Myocyte (in vitro differentiated cells): ENCODE data around the gene WDR64. TPM values are rescaled to one million over a fixed set of nuclear protein-coding genes. Genes with fewer than 3 reads are reported as not detected.
"Not testable (repeated sequence)": the region's sequence is repeated elsewhere in the genome, so short reads cannot be mapped to it uniquely, and the experiment has no call there.

Experiments
- DNase-seq: peaks from one replicate; pipeline ENCODE4 v3.0.0-alpha.2; 2012; ENCODE audit warnings: low read depth
- total RNA-seq: library from RNA; depleted of rRNA; stranded (reverse); fragments of >200 nt; gene quantifications from 2 replicates; pipeline ENCODE4 v1.2.3, GENCODE V29; 2014

Gene WDR64
- total RNA-seq, 1 donor from 2014 or later, result not detected

DNA sequence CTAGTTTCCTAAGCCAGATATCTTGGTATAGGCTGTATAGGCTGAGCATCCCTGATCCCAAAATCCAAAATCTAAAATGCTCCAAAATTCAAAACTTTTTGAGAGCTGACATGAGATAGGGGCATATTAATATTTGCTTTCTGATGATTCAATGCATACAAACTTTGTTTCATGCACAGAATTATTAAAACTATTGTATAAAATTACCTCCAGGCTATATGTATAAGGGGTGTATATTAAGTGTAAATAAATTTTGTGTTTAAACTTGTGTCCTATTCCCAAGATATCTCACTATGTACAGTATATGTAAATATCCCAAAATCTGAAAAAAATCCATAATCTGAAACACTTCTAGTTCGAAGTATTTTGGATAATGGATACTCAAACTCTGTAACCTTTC, 2.6 kb downstream of the WDR64 start:
- DNase-seq, result no peak

- no peak for DNase-seq
Measured at GRCh38 chr1:241658081-241658793, 6.2 kb downstream of the WDR64 start.

- DNase-seq, result not testable (repeated sequence)
Measured at GRCh38 chr1:241659016-241659415, 6.9 kb downstream of the WDR64 start.

- no peak for DNase-seq
Measured at GRCh38 chr1:241660424-241660972, 8.4 kb downstream of the WDR64 start.

- DNase-seq, result no peak
Measured at GRCh38 chr1:241666419-241666818, 14.3 kb downstream of the WDR64 start.

- DNase-seq, result no peak
Measured at GRCh38 chr1:241672301-241672700, 20.2 kb downstream of the WDR64 start.

- DNase-seq, result no peak
Measured at GRCh38 chr1:241674805-241675384, 22.8 kb downstream of the WDR64 start.

DNA sequence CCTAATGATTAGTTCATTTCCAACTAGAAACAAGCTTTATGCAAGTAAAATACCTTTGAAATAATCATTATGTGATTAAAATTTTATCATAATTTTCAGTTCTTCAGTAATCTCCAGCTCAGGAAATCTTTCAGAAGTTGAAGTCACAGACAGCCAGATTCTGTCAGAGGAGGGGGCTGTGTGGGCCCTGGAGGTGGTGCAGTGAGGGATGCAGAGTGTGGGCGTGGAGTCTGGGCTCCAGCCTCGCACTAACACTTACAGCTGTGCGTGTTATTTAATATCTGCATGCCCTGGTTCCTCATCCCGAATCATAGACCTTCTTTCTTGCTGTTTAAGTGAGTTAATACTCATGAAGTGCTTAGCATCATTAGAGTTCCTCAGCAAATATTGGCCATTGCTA, 23.9 kb downstream of the WDR64 start:
- no peak for DNase-seq

DNA sequence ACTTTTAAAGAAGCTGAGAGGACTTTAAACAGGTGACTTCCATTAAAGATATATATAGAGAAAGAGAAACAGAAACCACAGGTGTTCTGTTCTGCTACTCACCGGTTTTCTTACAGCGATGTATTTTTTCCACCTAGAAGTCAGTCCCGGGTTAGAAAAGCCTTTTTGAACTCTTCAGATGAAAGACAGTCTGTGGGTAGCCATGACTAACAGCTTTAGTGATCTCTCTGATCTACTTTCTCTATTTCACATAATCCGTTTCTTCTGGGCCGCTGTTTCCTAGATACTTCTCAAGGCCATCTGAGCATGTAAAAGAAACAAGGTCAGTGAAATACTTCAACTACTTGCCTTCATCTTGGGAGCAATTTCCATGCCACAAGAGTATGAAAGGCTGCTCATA, 25.1 kb downstream of the WDR64 start:
- DNase-seq, result no peak

GRCh38 chr1:241678536-241678935, 26.5 kb downstream of the WDR64 start:
- DNase-seq, result no peak

DNA sequence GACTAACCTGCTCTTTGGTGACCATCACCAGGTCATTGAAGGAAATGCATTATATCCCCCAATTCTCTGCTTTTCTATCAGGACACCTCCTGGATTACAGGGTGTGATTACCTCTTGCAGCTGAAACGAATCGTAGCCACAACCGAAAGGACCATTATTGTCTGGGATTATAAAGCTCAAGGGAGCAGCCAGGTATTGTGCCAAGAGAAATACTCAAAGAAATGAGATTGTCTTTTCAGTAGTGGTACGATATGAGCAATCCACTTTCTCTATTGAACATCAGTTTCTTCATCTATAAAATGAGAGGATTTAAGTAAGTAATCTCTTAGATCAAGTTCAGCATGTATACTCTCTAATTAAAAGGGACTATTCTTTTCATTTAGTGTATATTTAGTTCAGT, 27.3 kb downstream of the WDR64 start:
- no peak for DNase-seq

- DNase-seq, result no peak
Measured at GRCh38 chr1:241679961-241680360, 27.9 kb downstream of the WDR64 start.

- not testable (repeated sequence) for DNase-seq
Measured at GRCh38 chr1:241681861-241682448, 29.9 kb downstream of the WDR64 start.

DNA sequence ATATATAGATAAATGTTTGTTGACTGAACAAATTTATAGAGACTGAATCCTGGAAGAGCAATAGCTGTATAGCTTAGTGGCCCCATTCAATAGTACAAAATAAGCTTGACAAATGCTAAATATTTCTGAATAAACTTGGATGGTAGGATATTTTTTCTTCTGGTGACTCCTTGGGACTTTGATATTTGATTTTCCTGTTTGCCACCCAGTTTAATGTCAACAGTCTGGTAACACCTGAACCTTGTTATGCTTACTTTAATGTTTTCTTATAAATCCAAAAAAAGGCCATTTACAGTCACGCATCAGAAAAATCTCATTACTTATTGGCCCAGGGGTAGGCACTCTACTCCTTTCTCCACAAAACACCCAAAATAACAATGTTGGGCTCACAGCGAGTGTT, 30.8 kb downstream of the WDR64 start:
- DNase-seq, result no peak

DNA sequence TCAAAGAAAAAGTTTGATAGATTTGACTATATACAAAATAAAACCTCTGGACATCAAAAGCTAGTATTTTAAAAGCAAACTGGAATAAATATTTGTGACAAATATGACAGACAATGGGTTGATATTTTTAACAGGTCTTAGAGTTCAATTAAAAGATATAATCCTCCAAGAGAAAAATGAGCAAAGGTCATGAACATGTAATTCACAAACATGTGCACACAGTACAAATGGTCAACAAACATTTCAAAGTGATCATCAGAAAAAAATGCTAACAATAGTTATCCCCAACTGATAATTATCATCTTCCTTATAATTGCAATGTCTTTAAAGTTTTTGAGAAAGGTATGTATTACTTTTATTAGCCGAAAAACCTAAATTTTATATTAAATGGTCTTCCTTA, 32.0 kb downstream of the WDR64 start:
- DNase-seq, result no peak

GRCh38 chr1:241688940-241689368, 36.9 kb downstream of the WDR64 start:
- DNase-seq, result peak; percentile 56

DNA sequence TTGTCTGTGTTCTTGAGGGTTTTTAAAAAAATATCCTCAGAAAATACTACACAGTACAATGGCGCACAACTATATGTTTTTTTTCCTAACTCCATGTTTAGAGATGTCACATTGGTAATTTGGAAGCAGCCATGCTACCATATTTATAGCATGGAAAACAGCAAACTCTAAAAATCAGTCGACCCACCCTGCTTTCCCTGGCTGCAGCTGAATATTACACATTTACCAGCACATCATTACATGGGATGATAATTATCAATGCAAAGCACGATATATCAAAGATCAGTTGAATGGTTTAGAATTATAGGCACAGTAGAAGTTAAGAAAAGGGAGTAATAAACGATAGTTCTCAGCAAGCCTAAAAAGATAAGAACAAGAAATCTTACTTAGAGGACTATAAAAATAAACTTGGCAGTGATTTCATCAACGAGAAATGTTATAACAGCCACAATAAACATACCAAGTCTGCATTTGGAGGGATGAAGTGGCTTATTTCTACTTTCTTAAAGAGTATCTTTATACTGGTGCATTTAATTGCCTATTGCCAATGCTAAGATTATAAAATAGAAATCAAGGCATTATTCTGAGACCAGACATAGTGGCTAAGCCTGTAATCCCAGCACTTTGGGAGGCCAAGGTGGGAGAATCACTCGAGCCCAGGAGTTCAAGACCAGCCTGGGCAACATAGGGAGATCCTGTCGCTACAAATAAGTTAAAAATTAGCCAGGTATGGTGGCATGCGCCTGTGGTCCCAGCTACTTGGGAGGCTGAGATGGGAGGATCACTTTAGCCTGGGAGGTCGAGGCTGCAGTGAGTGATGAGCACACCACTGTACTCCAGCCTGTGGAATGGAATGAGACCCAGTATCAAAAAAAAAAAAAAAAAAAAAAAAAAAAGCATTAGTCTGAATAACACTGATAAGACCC, 43.4 kb downstream of the WDR64 start:
- peak; percentile 28 for DNase-seq

- DNase-seq, result no peak
Measured at GRCh38 chr1:241696172-241696814, 44.2 kb downstream of the WDR64 start.

GRCh38 chr1:241696815-241697639, 44.9 kb downstream of the WDR64 start:
- no peak for DNase-seq

- DNase-seq, result no peak
Measured at GRCh38 chr1:241697640-241698018, 45.5 kb downstream of the WDR64 start.
